ENCODE measurements around the gene MORN1. TPM values are rescaled to one million over a fixed set of nuclear protein-coding genes. Genes with fewer than 3 reads are reported as not detected.
A peak's percentile ranks its signal among the peaks of the same experiment; 100 is the strongest.

Gene MORN1
- total RNA-seq, 2 experiments from 2014 or later: 5.3 to 6.5 TPM

GRCh38 chr1:2353551-2354438, 37.6 kb downstream of the MORN1 start:
- peak in 1 of 14 experiments; percentile 1 for DNase-seq
- no peak for TF ChIP-seq CTCF (IDR thresholded peaks at IDR 0.05)
- Mint-ChIP-seq H3K4me3 (no peak overlapping the region), H3K9me3 (no peaks in the 10 kb centered on the region), H3K36me3 (ENCODE audit: low read depth) (no peaks in the 10 kb centered on the region), H3K4me1 (ENCODE audit: low read depth) (no peaks in the 10 kb centered on the region), H3K27ac (no peak overlapping the region), H3K27me3 (no peaks in the 10 kb centered on the region)
- intact Hi-C loops (cut with DNase I, micrococcal nuclease): no loop called here
- ATAC-seq (ENCODE audit: poor library complexity): no peak
- H3K4me1 ChIP-seq (ENCODE audit: insufficient read depth, low read length): no peaks in the 10 kb centered on the region
- ChIA-PET POLR2A (no interaction called here), CTCF (no interaction called here)
- no peaks in the 10 kb centered on the region for H3K36me3 ChIP-seq (ENCODE audit: insufficient read depth, low read length)
- H3K9me3 ChIP-seq (ENCODE audit: control insufficient read depth in 1 of 2, insufficient read depth in 1 of 2, low read length in 2 of 2): no peaks in the 10 kb centered on the region
- H3K4me3 ChIP-seq (ENCODE audit: low read length): no peak overlapping the region
- H3K27me3 ChIP-seq (ENCODE audit: control insufficient read depth in 1 of 2, insufficient read depth in 2 of 2, low read length in 2 of 2): no peaks in the 10 kb centered on the region
- H3K27ac ChIP-seq (ENCODE audit: low read depth in 1 of 2, low read length in 2 of 2): no peak overlapping the region

- Histone ChIP-seq H3K4me3 (ENCODE audit: low read length) (no peak overlapping the region), H3K36me3 (ENCODE audit: insufficient read depth, low read length) (no peaks in the 10 kb centered on the region), H3K9me3 (ENCODE audit: control insufficient read depth in 1 of 2, insufficient read depth in 1 of 2, low read length in 2 of 2) (no peaks in the 10 kb centered on the region), H3K27me3 (ENCODE audit: control insufficient read depth in 1 of 2, insufficient read depth in 2 of 2, low read length in 2 of 2) (no peaks in the 10 kb centered on the region), H3K4me1 (ENCODE audit: insufficient read depth, low read length) (no peaks in the 10 kb centered on the region), H3K27ac (ENCODE audit: low read depth in 1 of 2, low read length in 2 of 2) (no peak overlapping the region)
- no peak overlapping the region for H3K27ac Mint-ChIP-seq
- no peak for ATAC-seq (ENCODE audit: poor library complexity)
- H3K9me3 Mint-ChIP-seq: no peaks in the 10 kb centered on the region
- no peak overlapping the region for H3K4me3 Mint-ChIP-seq
- TF ChIP-seq CTCF (IDR thresholded peaks at IDR 0.05): no peak
- intact Hi-C loops (cut with DNase I, micrococcal nuclease): no loop called here
- POLR2A ChIA-PET: no interaction called here
- H3K36me3 Mint-ChIP-seq (ENCODE audit: low read depth): no peaks in the 10 kb centered on the region
- no peaks in the 10 kb centered on the region for H3K4me1 Mint-ChIP-seq (ENCODE audit: low read depth)
- no peaks in the 10 kb centered on the region for H3K27me3 Mint-ChIP-seq
- CTCF ChIA-PET: no interaction called here
- DNase-seq: peak in 1 of 14 experiments; percentile 2
These were observed 38.3 kb downstream of the MORN1 start for GRCh38 chr1:2352897-2353550.

- H3K27me3 ChIP-seq (ENCODE audit: control insufficient read depth in 1 of 2, insufficient read depth in 2 of 2, low read length in 2 of 2): no peaks in the 10 kb centered on the region
- H3K27ac ChIP-seq (ENCODE audit: low read depth in 1 of 2, low read length in 2 of 2): no peak overlapping the region
- H3K4me1 Mint-ChIP-seq (ENCODE audit: low read depth): no peaks in the 10 kb centered on the region
- intact Hi-C loops (cut with DNase I, micrococcal nuclease): no loop called here
- no peak overlapping the region for H3K4me3 Mint-ChIP-seq
- ChIA-PET POLR2A (no interaction called here), CTCF (no interaction called here)
- no peaks in the 10 kb centered on the region for H3K9me3 Mint-ChIP-seq
- no peak overlapping the region for H3K27ac Mint-ChIP-seq
- ATAC-seq (ENCODE audit: poor library complexity): no peak
- H3K4me1 ChIP-seq (ENCODE audit: insufficient read depth, low read length): no peaks in the 10 kb centered on the region
- H3K36me3 ChIP-seq (ENCODE audit: insufficient read depth, low read length): no peaks in the 10 kb centered on the region
- peak in 1 of 14 experiments; percentile 1 for DNase-seq
- no peaks in the 10 kb centered on the region for H3K36me3 Mint-ChIP-seq (ENCODE audit: low read depth)
- H3K27me3 Mint-ChIP-seq: no peaks in the 10 kb centered on the region
- no peak overlapping the region for H3K4me3 ChIP-seq (ENCODE audit: low read length)
- TF ChIP-seq CTCF (IDR thresholded peaks at IDR 0.05): no peak
- no peaks in the 10 kb centered on the region for H3K9me3 ChIP-seq (ENCODE audit: control insufficient read depth in 1 of 2, insufficient read depth in 1 of 2, low read length in 2 of 2)
These were observed 38.9 kb downstream of the MORN1 start for GRCh38 chr1:2352341-2352896.

All from CD4-positive, alpha-beta T cell (primary cell).